Retinal pigment epithelial cell (primary cell): Measurements from ENCODE around the gene DACH1.

Source experiments
- DNase-seq: peaks from one replicate; pipeline ENCODE4 v3.0.0-alpha.2; 2010; ENCODE audit warnings: low read depth
- H3K4me3 ChIP-seq: 2 replicates; pipeline ENCODE4 v1.5.1; 2011; ENCODE audit warnings: mild to moderate bottlenecking, low read length, control low read depth, moderate library complexity
- CTCF ChIP-seq: conservative IDR thresholded peaks from 2 replicates; pipeline ENCODE4 v1.5.1; 2011; ENCODE audit warnings: low read depth, low read length, control low read depth, inconsistent platforms

Gene DACH1

GRCh38 chr13:71460211-71460610, 406.8 kb downstream of the DACH1 start:
- no peak for DNase-seq
- no peak for TF ChIP-seq CTCF

GRCh38 chr13:71459708-71460107, 407.3 kb downstream of the DACH1 start:
- TF ChIP-seq CTCF: no peak
- no peak for DNase-seq

More at GRCh38 chr13:71460211-71460610, 406.8 kb downstream of the DACH1 start:
- no peak overlapping the region for H3K4me3 ChIP-seq

GRCh38 chr13:71457645-71458044, 409.4 kb downstream of the DACH1 start:
- DNase-seq: no peak
- no peak overlapping the region for H3K4me3 ChIP-seq
- TF ChIP-seq CTCF: no peak

More at GRCh38 chr13:71459708-71460107, 407.3 kb downstream of the DACH1 start:
- H3K4me3 ChIP-seq: no peak overlapping the region

- no peak for DNase-seq
- H3K4me3 ChIP-seq: no peak overlapping the region
- no peak for TF ChIP-seq CTCF
Observed at GRCh38 chr13:71456136-71456535, 410.9 kb downstream of the DACH1 start.

GRCh38 chr13:71454509-71454908, 412.5 kb downstream of the DACH1 start:
- no peak for TF ChIP-seq CTCF
- no peak overlapping the region for H3K4me3 ChIP-seq
- DNase-seq: no peak

GRCh38 chr13:71448080-71448630, 418.8 kb downstream of the DACH1 start:
- no peak for TF ChIP-seq CTCF
- no peak for DNase-seq
- H3K4me3 ChIP-seq: no peak overlapping the region

- no peak for TF ChIP-seq CTCF
- no peak for DNase-seq
- no peak overlapping the region for H3K4me3 ChIP-seq
Observed at GRCh38 chr13:71437704-71438103, 429.3 kb downstream of the DACH1 start.
